HepG2 (cell line): ENCODE data around the gene NEU4. TPM values are rescaled to one million over a fixed set of nuclear protein-coding genes. Genes with fewer than 3 reads are reported as not detected.

Source experiments
- ATRX ChIP-seq: sonication (generic); formaldehyde crosslinking; IDR thresholded peaks from 2 replicates; pipeline ENCODE4 v1.4.0; 2020; ENCODE audit warnings: missing genetic modification reagents, borderline replicate concordance
- CBX2 ChIP-seq, 2 experiments: fragments of 200-600 bp in 1 of 2; sonication (generic); formaldehyde crosslinking in 1 of 2; IDR thresholded peaks; 2 replicates each; pipeline versions ENCODE4 v1.7.0 to v1.8.1; 2018 to 2022; ENCODE audit warnings: low read depth in 2 of 2, low read length in 1 of 2, mild to moderate bottlenecking in 1 of 2, missing genetic modification reagents in 1 of 2
- FOXP1 ChIP-seq, 2 experiments: fragments of 450-650 bp in 1 of 2; IDR thresholded peaks; 2 replicates each; pipeline ENCODE4 v1.6.1; 2017 to 2018; ENCODE audit warnings: antibody characterized with exemption in 1 of 2
- LCORL ChIP-seq, 2 experiments: fragments of 450-650 bp in 1 of 2; sonication (generic) in 1 of 2; formaldehyde crosslinking in 1 of 2; IDR thresholded peaks; 2 replicates each; pipeline versions ENCODE4 v1.5.0 to v1.6.1; 2017 to 2020; ENCODE audit warnings: antibody characterized with exemption in 1 of 2, missing genetic modification reagents in 1 of 2
- MAZ ChIP-seq, 2 experiments: sonication (generic) in 1 of 2; formaldehyde crosslinking in 1 of 2; IDR thresholded peaks; 2 replicates each; pipeline versions ENCODE4 v1.5.0 to v1.6.1; 2012 to 2020; ENCODE audit warnings: low read depth in 2 of 2, mild to moderate bottlenecking in 2 of 2, borderline replicate concordance in 1 of 2, improper control_type of control experiment in 1 of 2, low read length in 1 of 2, missing genetic modification reagents in 1 of 2, moderate library complexity in 1 of 2
- NCOA2 ChIP-seq: sonication (generic); formaldehyde crosslinking; IDR thresholded peaks from 2 replicates; pipeline ENCODE4 v1.8.0; 2022; ENCODE audit warnings: inconsistent platforms
- SNAI1 ChIP-seq: sonication (generic); formaldehyde crosslinking; IDR thresholded peaks from 2 replicates; pipeline ENCODE4 v1.5.0; 2020; ENCODE audit warnings: mild to moderate bottlenecking, missing genetic modification reagents, borderline replicate concordance
- TARDBP ChIP-seq: sonication (generic); formaldehyde crosslinking; IDR thresholded peaks from 2 replicates; pipeline ENCODE4 v1.8.0; 2022; ENCODE audit warnings: mild to moderate bottlenecking, missing genetic modification reagents
- ZBTB42 ChIP-seq: sonication (generic); formaldehyde crosslinking; IDR thresholded peaks from 2 replicates; pipeline ENCODE4 v1.5.0; 2020; ENCODE audit warnings: mild to moderate bottlenecking, missing genetic modification reagents
- ZIK1 ChIP-seq: sonication (generic); formaldehyde crosslinking; IDR thresholded peaks from 2 replicates; pipeline ENCODE4 v1.5.0; 2020; ENCODE audit warnings: mild to moderate bottlenecking, low read depth, missing genetic modification reagents, borderline replicate concordance
- ZNF282 ChIP-seq: fragments of 450-650 bp; IDR thresholded peaks from 2 replicates; pipeline ENCODE4 v1.6.1; 2018; ENCODE audit not compliant: partially characterized antibody
- ZNF619 ChIP-seq: sonication (generic); formaldehyde crosslinking; IDR thresholded peaks from 2 replicates; pipeline ENCODE4 v1.4.0; 2020; ENCODE audit warnings: mild to moderate bottlenecking, missing genetic modification reagents
- ZNF850 ChIP-seq: sonication (generic); formaldehyde crosslinking; conservative IDR thresholded peaks from 2 replicates; pipeline ENCODE4 v1.9.0; 2021; ENCODE audit warnings: mild to moderate bottlenecking, missing genetic modification reagents
- polyA plus RNA-seq, 8 experiments: library from polyadenylated mRNA; depleted of rRNA in 3 of 8; stranded (reverse) in 7 of 8; unstranded in 1 of 8; fragments of >200 nt; fragmentation: Illumina TruSeq in 4 of 8; extraction: Trizol in 4 of 8; gene quantifications; 2 replicates each; pipeline versions ENCODE4 v1.2.1 to v1.2.3, GENCODE V29; 2011 to 2016; ENCODE audit warnings: low read depth in 4 of 8, missing spikeins in 1 of 8, mixed read lengths in 1 of 8; ENCODE audit not compliant: insufficient read depth in 1 of 8
- total RNA-seq, 5 experiments: library from RNA; depleted of rRNA; stranded (reverse); fragments of >200 nt; fragmentation: Illumina TruSeq; extraction: Trizol; gene quantifications; 2 replicates each; pipeline ENCODE4 v1.2.3, GENCODE V29; 2016; ENCODE audit warnings: low read depth in 1 of 5
- TF ChIP-seq, protein P1 (sequence below): IDR thresholded peaks from 2 replicates; pipeline ENCODE4 v1.4.0; 2020; ENCODE audit warnings: mild to moderate bottlenecking, missing genetic modification reagents
- TF ChIP-seq, protein P2 (sequence below): sonication (generic); formaldehyde crosslinking; IDR thresholded peaks from 2 replicates; pipeline ENCODE4 v1.4.0; 2020; ENCODE audit warnings: missing genetic modification reagents
- TF ChIP-seq, protein P3 (sequence below): sonication (generic); formaldehyde crosslinking; IDR thresholded peaks from 2 replicates; pipeline ENCODE4 v1.5.0; 2020; ENCODE audit warnings: mild to moderate bottlenecking, missing genetic modification reagents, moderate library complexity

NEU4 gene
- total and polyA plus RNA-seq, 2 of the 13 experiments (the other 11 are each of a cell fraction or from before 2014, with no cell fraction given) = 53.5 to 107 TPM

DNA sequence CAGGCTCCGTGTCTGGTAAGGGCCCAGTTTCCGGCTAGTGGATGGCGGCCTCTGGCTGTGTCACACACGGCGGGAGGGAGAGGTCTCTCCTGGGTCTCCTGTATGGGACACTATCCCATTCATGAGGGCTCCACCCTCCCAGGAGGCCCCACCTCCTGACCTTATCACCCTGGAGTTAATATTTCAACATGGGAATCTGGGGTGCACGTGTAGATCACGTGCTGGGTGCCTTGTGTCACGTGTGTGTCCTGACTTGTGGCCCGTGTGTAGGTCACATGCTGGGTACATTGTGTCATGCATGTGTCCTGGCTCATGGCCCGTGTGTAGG lies 9.9 kb downstream of the NEU4 start (continued):
- TF ChIP-seq, protein P1, sequence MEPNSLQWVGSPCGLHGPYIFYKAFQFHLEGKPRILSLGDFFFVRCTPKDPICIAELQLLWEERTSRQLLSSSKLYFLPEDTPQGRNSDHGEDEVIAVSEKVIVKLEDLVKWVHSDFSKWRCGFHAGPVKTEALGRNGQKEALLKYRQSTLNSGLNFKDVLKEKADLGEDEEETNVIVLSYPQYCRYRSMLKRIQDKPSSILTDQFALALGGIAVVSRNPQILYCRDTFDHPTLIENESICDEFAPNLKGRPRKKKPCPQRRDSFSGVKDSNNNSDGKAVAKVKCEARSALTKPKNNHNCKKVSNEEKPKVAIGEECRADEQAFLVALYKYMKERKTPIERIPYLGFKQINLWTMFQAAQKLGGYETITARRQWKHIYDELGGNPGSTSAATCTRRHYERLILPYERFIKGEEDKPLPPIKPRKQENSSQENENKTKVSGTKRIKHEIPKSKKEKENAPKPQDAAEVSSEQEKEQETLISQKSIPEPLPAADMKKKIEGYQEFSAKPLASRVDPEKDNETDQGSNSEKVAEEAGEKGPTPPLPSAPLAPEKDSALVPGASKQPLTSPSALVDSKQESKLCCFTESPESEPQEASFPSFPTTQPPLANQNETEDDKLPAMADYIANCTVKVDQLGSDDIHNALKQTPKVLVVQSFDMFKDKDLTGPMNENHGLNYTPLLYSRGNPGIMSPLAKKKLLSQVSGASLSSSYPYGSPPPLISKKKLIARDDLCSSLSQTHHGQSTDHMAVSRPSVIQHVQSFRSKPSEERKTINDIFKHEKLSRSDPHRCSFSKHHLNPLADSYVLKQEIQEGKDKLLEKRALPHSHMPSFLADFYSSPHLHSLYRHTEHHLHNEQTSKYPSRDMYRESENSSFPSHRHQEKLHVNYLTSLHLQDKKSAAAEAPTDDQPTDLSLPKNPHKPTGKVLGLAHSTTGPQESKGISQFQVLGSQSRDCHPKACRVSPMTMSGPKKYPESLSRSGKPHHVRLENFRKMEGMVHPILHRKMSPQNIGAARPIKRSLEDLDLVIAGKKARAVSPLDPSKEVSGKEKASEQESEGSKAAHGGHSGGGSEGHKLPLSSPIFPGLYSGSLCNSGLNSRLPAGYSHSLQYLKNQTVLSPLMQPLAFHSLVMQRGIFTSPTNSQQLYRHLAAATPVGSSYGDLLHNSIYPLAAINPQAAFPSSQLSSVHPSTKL (CRISPR knock-in tag) = peak; percentile 91
- TF ChIP-seq ZNF619 (CRISPR knock-in tag) (0 out of 2 replicates have a peak, but pooled peaks have one; percentile 59), FOXP1 (IDR thresholded peaks at IDR 0.05) (no peak), FOXP1 (CRISPR knock-in tag; IDR thresholded peaks at IDR 0.05) (peak; percentile 59; the same call in 1 of the 2 replicates), SNAI1 (CRISPR knock-in tag) (peak; percentile 82; the same call in 1 of the 2 replicates), TARDBP (CRISPR knock-in tag) (peak; percentile 96), CBX2 (IDR thresholded peaks at IDR 0.05; ENCODE audit: low read depth, low read length) (no peak), CBX2 (CRISPR knock-in tag; IDR thresholded peaks at IDR 0.05; ENCODE audit: low read depth) (no peak), NCOA2 (CRISPR knock-in tag) (peak; percentile 91), ZBTB42 (no peak), MAZ (IDR thresholded peaks at IDR 0.05; ENCODE audit: borderline replicate concordance, low read depth, low read length) (peak; percentile 54; the same call in 1 of the 2 replicates), MAZ (CRISPR knock-in tag; IDR thresholded peaks at IDR 0.05; ENCODE audit: low read depth) (peak; percentile 93), ZNF282 (peak; percentile 39), ZIK1 (CRISPR knock-in tag) (peak; percentile 80; the same call in 1 of the 2 replicates), ATRX (CRISPR knock-in tag) (no peak; the same call in 1 of the 2 replicates), ZNF850 (CRISPR knock-in tag) (no peak), LCORL (IDR thresholded peaks at IDR 0.05) (no peak), LCORL (CRISPR knock-in tag; IDR thresholded peaks at IDR 0.05) (peak; percentile 63; the same call in 1 of the 2 replicates)
- TF ChIP-seq, protein P2, sequence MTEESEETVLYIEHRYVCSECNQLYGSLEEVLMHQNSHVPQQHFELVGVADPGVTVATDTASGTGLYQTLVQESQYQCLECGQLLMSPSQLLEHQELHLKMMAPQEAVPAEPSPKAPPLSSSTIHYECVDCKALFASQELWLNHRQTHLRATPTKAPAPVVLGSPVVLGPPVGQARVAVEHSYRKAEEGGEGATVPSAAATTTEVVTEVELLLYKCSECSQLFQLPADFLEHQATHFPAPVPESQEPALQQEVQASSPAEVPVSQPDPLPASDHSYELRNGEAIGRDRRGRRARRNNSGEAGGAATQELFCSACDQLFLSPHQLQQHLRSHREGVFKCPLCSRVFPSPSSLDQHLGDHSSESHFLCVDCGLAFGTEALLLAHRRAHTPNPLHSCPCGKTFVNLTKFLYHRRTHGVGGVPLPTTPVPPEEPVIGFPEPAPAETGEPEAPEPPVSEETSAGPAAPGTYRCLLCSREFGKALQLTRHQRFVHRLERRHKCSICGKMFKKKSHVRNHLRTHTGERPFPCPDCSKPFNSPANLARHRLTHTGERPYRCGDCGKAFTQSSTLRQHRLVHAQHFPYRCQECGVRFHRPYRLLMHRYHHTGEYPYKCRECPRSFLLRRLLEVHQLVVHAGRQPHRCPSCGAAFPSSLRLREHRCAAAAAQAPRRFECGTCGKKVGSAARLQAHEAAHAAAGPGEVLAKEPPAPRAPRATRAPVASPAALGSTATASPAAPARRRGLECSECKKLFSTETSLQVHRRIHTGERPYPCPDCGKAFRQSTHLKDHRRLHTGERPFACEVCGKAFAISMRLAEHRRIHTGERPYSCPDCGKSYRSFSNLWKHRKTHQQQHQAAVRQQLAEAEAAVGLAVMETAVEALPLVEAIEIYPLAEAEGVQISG = peak; percentile 71
- TF ChIP-seq, protein P3, sequence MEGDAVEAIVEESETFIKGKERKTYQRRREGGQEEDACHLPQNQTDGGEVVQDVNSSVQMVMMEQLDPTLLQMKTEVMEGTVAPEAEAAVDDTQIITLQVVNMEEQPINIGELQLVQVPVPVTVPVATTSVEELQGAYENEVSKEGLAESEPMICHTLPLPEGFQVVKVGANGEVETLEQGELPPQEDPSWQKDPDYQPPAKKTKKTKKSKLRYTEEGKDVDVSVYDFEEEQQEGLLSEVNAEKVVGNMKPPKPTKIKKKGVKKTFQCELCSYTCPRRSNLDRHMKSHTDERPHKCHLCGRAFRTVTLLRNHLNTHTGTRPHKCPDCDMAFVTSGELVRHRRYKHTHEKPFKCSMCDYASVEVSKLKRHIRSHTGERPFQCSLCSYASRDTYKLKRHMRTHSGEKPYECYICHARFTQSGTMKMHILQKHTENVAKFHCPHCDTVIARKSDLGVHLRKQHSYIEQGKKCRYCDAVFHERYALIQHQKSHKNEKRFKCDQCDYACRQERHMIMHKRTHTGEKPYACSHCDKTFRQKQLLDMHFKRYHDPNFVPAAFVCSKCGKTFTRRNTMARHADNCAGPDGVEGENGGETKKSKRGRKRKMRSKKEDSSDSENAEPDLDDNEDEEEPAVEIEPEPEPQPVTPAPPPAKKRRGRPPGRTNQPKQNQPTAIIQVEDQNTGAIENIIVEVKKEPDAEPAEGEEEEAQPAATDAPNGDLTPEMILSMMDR (CRISPR knock-in tag) = peak; percentile 53
